Ecto neural progenitor cell (in vitro differentiated cells): ENCODE data around the gene CTU2.

ENCODE experiments used
- DNase-seq: peaks from one replicate; pipeline ENCODE4 v3.0.0-alpha.2; 2018; ENCODE audit warnings: low spot score

CTU2 gene

DNA sequence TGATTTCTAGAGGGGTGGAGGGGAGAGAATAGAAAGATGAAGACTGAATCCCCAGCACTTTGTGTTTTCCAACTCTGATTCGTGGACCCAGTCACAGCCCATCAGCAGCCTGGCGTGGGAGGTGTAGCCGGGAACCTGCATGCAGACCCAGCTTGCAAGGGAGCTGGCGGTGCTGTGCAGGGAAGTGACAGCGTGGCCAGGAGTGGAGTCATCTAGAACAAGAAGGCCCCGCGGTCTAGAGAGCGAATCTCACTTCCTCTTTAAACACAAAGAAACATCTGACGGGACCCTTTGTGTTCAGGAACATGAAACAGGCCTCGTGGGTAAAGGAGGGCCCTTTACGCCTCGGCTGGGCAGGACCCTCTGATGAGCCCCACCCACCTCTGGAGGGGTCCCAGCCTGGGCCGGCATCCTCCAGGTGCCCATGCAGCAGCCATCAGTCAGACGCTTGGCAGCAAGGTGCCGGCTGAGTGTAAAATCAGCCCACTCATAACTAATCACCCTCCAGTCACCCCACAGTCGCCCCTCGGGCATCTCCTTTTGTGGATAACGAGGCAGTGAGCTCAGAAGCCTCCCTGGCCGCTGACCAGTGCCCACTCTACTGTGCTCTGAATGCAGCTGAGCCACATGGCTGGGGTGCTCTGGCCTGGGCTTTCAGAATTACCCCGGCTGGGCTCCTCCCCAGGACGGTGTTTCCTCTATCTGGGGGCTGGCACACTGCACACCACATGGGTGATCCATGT lies 24.4 kb upstream of the CTU2 start:
- no peak for DNase-seq

- DNase-seq, result no peak
Observed at GRCh38 chr16:88684569-88685155, 21.6 kb upstream of the CTU2 start.

- DNase-seq, result no peak
Observed at GRCh38 chr16:88685156-88686061, 20.9 kb upstream of the CTU2 start.

- no peak for DNase-seq
Observed at GRCh38 chr16:88686062-88686438, 20.3 kb upstream of the CTU2 start.

- peak; percentile 96 for DNase-seq
Observed at GRCh38 chr16:88686439-88687253, 19.7 kb upstream of the CTU2 start, which contains the start of gene SNAI3. SNAI3 (minus strand) TSS chr16:88686507; CDS start chr16:88686406, 101 bp downstream.

DNA sequence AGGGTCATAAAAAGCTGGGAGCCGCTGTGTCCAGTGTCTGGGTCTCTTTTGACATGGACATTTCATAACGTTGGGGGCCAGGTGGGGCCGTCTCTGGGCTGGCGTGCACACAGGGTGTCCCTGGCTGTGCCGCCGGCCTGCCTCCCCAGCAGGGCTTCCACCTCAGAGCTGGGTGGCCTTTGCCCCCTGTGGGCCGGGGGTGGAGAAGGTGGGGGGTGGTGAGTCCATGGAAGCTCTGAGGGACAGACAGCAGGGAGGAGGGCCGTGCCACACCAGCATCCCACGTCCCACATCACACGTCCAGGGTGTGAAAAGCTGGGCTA lies 19.1 kb upstream of the CTU2 start:
- DNase-seq, result no peak

DNA sequence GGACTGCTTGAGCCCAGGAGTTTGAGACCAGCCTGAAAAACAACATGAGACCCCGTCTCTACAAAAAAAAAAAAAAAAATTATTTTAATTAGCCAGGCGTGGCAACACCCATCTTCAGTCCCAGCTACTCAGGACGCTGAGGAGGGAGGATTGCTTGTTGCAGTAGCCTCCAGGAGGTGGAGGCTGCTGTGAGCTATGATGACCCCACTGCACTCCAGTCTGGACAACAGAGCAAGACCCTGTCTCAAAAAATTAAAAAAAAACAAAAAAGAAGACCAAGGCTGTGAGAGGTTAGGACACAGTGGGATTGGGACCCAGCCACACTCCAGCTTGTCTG lies 18.7 kb upstream of the CTU2 start:
- DNase-seq, result no peak

DNA sequence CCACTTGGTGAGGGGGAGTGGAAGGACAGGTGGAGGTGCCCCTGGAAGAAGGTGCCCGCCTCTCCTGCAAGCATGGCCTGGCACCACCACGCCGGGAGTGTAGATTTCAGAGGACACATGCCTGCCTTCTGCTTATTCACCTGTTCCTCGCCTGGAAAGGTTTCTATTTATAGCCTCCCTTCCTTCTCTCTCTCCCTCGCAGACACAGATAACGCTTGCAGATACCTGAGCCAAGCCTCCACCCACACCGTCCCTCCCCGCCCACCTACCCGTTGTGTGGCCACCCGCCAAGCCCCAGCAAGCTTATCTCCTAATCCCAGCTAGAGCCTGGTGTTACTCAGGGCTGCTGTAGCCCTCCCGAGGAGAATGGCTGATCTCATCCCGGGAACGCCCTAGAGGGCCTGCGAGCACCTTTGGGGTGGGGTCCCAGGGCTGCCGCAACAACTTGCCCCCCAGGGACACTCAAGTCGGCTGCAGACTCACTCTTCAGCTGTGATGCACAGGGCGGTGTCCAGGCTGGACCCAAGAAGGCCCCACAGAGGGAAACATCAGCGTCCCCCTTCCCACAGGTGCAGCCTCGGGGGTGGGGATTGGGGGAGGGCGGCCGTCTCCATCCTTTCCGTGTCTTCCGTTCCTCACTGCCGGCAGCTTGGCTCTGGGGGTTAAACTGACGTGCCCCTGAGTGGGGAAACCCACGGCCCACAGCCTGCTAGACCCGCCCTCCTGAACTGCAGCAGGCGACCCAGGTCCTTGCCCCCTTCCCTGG lies 18.1 kb upstream of the CTU2 start:
- no peak for DNase-seq

GRCh38 chr16:88690341-88691128 lies 15.8 kb upstream of the CTU2 start:
- DNase-seq, result no peak

DNA sequence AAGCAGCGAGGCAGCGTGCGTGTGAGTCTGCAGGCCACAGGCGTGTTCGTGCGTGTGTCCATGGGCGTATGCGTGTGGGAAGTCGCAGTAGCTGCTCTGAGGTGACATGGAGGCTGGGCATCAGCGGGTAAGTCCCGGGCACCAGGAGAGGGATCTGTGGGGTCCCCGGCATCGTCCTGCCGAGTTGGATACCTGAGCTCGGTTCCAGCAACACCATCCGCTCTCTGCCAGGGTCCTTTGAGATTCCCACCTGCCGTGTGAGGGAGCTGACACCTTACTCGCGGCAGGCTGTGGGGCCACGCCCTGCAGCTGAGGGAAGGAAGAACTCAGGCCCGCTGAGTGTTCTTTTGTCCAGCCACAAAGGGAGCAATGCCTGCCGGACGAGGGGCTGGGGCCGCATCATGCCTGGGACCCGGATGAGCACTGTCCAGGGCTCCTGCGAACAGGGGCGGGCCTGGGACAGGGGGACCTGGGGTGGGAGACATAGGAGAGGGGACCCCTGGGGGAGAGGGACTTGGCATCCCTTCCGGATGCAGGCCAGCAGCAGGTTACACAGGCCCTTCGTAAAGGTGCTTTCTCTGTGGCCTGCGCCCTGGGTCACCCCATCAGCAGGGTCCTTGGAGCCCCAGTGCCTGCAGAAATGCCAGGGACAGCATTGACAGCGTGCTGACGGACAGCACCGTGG lies 15.0 kb upstream of the CTU2 start:
- DNase-seq, result no peak

- DNase-seq, result no peak
Observed at GRCh38 chr16:88691924-88692560, 14.3 kb upstream of the CTU2 start.

GRCh38 chr16:88692861-88693260 lies 13.4 kb upstream of the CTU2 start:
- DNase-seq, result no peak

DNA sequence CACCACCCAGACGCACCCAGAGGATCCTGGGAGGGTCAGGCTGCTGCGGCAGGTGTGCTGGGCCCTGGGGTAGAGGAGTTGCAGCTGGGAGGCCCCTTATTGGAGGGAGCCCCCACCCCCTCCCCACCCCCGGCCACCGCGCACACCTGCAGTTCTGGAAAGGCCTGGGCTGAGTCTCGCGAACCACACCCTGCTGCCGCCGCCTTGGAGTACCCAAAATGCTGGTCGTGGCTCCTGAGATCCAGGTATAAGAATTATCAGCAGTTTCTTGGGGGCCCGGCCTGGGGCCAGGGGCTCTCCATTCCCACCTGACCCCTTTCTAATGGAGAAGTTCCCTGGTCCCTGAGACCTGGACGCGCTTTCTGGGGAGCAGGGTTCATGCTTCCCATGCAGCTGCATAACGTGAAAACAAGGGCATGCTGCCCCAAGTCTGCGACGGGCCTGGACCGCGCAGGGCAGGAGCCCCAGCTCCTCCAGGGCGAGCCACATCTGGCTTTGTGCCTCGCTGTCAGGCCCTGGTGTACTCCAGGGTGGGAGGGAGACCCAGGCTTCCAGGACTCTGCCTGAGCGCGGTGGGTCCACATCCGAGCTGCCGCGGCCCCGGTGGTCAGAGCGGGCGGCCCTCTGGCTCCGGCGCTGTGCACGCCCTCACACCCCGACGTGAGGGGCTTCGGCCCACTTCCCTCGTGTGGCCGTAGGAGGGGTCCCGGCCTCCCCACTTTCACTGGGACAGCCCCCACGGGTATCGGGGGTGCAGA lies 12.7 kb upstream of the CTU2 start:
- DNase-seq, result no peak

- DNase-seq, result no peak
Observed at GRCh38 chr16:88694221-88695087, 11.8 kb upstream of the CTU2 start.

- DNase-seq, result no peak
Observed at GRCh38 chr16:88695218-88695617, 11.1 kb upstream of the CTU2 start.

DNA sequence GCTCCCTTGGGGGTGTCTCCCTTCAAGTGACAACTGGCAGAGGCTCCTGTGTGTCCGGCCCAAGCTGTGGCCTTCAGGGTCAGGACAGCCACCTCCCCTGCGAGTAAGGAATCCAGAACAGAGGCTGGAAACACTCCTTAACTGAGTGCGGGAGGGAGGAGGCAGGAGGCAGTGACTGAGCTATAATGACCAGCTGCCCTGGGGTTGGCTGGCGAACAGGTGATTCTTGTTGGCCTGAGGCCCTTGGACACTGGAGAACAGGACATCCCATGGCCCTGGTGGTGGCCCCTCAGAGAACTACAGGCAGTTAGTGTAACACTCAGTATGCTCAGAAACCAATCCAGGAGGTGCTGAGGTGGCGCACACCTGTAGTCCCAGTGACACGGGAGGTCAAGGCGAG lies 10.6 kb upstream of the CTU2 start:
- no peak for DNase-seq

- DNase-seq, result no peak
Observed at GRCh38 chr16:88696441-88696840, 9.9 kb upstream of the CTU2 start.
